GM12878 (cell line): ENCODE data around the gene DCLK2.

Experiments
- MXI1 ChIP-seq: fragments of 150-350 bp; IDR thresholded peaks from 2 replicates; pipeline ENCODE4 v1.6.1; 2011; ENCODE audit warnings: low read depth, mild to moderate bottlenecking, inconsistent platforms, low read length, improper control_type of control experiment
- MYB ChIP-seq: fragments of 150-350 bp; IDR thresholded peaks from 2 replicates; pipeline ENCODE4 v1.6.1; 2014; ENCODE audit warnings: mild to moderate bottlenecking, low read depth, low read length, borderline replicate concordance
- REST ChIP-seq: IDR thresholded peaks from 2 replicates; pipeline ENCODE4 v1.6.1; 2012; ENCODE audit warnings: mild to moderate bottlenecking, low read depth, low read length

- TF ChIP-seq MXI1, result no peak
- TF ChIP-seq REST, result no peak
- no peak for TF ChIP-seq MYB
These were observed 138.9 kb downstream of the DCLK2 start for GRCh38 chr4:150217192-150217591.
